ENCODE data around the gene LRRK1. TPM values are rescaled to one million over a fixed set of nuclear protein-coding genes. Genes with fewer than 3 reads are reported as not detected.

LRRK1 gene
- total RNA-seq, 1 experiment from 2014 or later, result 7.6 TPM

DNA sequence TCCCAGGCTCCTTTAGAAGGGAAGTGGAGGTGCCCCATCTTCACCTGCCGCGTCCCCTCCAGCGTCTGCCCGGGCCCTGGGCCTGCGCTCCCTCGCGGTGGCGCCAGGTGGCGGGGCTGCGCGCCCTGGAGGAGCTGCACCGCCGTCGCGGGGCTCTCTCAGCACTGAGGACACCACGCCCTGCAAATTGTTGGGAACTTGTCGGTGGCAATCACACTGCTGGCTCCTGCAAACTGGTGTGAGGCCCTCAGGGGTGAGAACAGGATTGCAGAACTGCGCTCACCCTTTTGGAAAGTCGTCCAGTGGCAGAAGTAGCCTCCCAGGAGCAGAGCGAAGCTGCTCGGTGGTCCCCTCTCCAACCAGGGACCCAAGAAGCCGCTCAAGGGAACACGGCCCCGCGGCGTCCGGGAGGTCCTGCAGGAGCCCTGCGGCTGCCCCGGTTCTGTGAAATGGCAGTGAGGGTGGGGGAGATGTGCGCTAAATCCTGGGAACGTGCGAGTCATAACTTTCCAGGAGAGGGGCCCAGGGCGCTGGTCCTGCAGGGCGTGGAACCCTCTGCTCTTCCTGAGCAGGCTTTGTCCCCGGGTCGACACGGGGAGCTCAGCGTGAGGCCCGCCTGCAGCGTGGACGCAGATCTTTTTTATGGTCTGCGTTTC lies 995 bp upstream of the LRRK1 start (continued):
- TF ChIP-seq ESRRA (CRISPR knock-in tag; IDR thresholded peaks at IDR 0.05; ENCODE audit: borderline replicate concordance), result no peak

DNA sequence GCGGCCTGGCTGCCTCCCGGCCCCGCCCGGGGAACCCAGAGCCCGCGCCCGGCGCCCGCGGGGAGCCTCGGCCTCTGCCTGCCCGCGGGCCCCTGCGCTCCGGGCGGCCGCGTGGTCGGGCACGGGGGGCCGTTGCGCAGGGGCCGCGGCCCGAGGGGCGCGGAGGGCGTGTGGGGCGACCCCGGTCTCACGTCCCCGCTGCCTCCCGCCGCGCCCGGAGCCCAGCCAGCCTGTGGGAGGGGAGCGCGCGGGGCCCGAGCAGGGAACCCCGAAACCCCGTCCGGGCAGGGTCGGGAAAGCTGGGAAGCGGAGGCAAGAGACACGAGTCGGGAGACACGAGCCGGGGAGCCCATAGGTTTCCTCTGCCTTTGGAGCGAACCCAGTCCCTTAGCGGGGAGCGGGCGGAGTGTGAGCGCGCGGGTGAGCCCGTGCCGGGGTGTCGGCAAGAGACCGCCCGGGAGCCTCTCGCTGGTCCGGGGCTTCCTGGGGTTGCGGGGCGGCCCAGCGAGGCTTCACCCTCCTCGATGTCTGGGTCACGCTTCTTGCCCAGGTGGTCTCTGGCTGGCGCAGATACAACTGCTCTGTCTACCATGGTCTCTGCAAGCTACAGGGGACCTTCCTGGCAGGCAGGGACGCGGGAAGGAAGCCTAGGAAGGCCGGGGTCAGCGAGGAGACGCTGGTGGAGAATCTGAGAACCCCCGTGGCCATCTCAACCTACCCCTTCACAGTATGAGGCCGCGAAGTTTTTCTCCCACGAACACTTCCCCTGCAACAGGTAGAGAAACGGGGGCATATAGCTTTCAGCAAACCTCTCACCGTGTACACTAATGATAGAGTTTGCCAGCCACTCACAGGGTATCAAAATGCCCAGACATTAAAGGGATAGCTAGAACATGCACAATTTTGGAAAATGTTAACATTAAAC lies 586 bp downstream of the LRRK1 start:
- Mint-ChIP-seq H3K36me3 (no peaks in the 10 kb centered on the region), H3K27me3 (ENCODE audit: low read depth) (peaks cover 61% of the 10 kb centered on the region), H3K27ac (no peak overlapping the region), H3K4me3 (peak overlapping the region; percentile 71), H3K9me3 (no peaks in the 10 kb centered on the region), H3K4me1 (peaks cover 15% of the 10 kb centered on the region)
- peak; percentile 6 for ATAC-seq
- DNase-seq (ENCODE audit: low spot score), result no peak
- ChIA-PET CTCF (interaction anchor here (0.8 to 10.6 kb wide), 7 partner anchors 9 to 348 kb away, joined by 3 to 253 read pairs (median 9); no protein-coding TSS in a partner anchor), POLR2A (interaction anchor here (0.6 to 1.8 kb wide), 3 partner anchors 36 to 162 kb away, joined by 3 to 11 read pairs (median 3); no protein-coding TSS in a partner anchor)
- TF ChIP-seq, protein P1, sequence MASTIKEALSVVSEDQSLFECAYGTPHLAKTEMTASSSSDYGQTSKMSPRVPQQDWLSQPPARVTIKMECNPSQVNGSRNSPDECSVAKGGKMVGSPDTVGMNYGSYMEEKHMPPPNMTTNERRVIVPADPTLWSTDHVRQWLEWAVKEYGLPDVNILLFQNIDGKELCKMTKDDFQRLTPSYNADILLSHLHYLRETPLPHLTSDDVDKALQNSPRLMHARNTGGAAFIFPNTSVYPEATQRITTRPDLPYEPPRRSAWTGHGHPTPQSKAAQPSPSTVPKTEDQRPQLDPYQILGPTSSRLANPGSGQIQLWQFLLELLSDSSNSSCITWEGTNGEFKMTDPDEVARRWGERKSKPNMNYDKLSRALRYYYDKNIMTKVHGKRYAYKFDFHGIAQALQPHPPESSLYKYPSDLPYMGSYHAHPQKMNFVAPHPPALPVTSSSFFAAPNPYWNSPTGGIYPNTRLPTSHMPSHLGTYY (CRISPR knock-in tag; IDR thresholded peaks at IDR 0.05), result no peak
- TF ChIP-seq ZNF671 (CRISPR knock-in tag; IDR thresholded peaks at IDR 0.05) (no peak), RORB (CRISPR knock-in tag; IDR thresholded peaks at IDR 0.05) (no peak)
- TF ChIP-seq, protein P2, sequence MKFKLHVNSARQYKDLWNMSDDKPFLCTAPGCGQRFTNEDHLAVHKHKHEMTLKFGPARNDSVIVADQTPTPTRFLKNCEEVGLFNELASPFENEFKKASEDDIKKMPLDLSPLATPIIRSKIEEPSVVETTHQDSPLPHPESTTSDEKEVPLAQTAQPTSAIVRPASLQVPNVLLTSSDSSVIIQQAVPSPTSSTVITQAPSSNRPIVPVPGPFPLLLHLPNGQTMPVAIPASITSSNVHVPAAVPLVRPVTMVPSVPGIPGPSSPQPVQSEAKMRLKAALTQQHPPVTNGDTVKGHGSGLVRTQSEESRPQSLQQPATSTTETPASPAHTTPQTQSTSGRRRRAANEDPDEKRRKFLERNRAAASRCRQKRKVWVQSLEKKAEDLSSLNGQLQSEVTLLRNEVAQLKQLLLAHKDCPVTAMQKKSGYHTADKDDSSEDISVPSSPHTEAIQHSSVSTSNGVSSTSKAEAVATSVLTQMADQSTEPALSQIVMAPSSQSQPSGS (CRISPR knock-in tag; IDR thresholded peaks at IDR 0.05; ENCODE audit: borderline replicate concordance, low read depth), result no peak

DNA sequence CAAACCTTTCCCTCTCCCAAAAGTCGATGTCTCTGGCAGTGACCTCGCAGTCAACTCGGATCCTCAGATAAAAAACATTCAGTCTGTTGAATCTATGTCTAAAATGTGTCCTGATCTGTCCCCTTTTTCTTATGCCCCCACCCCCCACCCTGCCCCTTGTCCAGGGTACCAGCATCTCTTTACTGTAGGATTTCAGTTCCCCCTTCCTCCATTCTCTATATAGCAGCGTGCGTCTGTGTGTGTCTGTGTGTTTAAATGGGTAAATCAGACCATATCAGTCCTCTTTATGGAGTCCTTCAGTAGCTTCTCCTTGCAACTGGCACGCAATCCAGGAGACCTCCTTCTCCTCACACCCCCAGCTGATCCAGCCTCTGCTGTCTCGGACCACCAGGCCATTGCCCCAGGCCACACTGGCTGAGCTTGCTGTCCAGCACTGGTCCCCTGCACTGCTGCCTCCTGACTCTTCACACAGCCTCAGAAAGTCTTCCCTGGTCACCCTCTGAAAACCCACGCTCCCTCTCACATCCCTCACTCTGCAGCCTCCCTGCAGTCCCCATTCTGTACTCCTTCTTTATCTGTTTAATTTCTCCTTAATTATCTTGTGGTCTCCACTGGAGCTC lies 1.5 kb downstream of the LRRK1 start:
- Mint-ChIP-seq H3K36me3 (no peaks in the 10 kb centered on the region), H3K27ac (no peak overlapping the region), H3K27me3 (ENCODE audit: low read depth) (peaks cover 61% of the 10 kb centered on the region), H3K4me1 (peaks cover 10% of the 10 kb centered on the region), H3K4me3 (peak overlapping the region; percentile 71), H3K9me3 (no peaks in the 10 kb centered on the region)
- DNase-seq (ENCODE audit: low spot score) (no peak), ATAC-seq (no peak)
- ChIA-PET POLR2A (interaction anchor here (0.7 kb wide), 1 partner anchor 36 kb away, joined by 3 read pairs; no protein-coding TSS in a partner anchor), CTCF (interaction anchor here (0.8 to 10.6 kb wide), 3 partner anchors 42 to 347 kb away, joined by 3 to 253 read pairs (median 3); no protein-coding TSS in a partner anchor)
- TF ChIP-seq JAZF1 (CRISPR knock-in tag; IDR thresholded peaks at IDR 0.05) (no peak), NR3C1 (CRISPR knock-in tag; conservative IDR thresholded peaks at IDR 0.05; ENCODE audit: low read depth) (no peak), TEAD1 (CRISPR knock-in tag; IDR thresholded peaks at IDR 0.05) (no peak), ETV6 (CRISPR knock-in tag; IDR thresholded peaks at IDR 0.05) (no peak)
- TF ChIP-seq, protein P3, sequence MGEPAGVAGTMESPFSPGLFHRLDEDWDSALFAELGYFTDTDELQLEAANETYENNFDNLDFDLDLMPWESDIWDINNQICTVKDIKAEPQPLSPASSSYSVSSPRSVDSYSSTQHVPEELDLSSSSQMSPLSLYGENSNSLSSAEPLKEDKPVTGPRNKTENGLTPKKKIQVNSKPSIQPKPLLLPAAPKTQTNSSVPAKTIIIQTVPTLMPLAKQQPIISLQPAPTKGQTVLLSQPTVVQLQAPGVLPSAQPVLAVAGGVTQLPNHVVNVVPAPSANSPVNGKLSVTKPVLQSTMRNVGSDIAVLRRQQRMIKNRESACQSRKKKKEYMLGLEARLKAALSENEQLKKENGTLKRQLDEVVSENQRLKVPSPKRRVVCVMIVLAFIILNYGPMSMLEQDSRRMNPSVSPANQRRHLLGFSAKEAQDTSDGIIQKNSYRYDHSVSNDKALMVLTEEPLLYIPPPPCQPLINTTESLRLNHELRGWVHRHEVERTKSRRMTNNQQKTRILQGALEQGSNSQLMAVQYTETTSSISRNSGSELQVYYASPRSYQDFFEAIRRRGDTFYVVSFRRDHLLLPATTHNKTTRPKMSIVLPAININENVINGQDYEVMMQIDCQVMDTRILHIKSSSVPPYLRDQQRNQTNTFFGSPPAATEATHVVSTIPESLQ (CRISPR knock-in tag; IDR thresholded peaks at IDR 0.05), result no peak
- TF ChIP-seq, protein P4, sequence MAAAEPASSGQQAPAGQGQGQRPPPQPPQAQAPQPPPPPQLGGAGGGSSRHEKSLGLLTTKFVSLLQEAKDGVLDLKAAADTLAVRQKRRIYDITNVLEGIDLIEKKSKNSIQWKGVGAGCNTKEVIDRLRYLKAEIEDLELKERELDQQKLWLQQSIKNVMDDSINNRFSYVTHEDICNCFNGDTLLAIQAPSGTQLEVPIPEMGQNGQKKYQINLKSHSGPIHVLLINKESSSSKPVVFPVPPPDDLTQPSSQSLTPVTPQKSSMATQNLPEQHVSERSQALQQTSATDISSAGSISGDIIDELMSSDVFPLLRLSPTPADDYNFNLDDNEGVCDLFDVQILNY (CRISPR knock-in tag; IDR thresholded peaks at IDR 0.05), result no peak
- TF ChIP-seq, protein P5, sequence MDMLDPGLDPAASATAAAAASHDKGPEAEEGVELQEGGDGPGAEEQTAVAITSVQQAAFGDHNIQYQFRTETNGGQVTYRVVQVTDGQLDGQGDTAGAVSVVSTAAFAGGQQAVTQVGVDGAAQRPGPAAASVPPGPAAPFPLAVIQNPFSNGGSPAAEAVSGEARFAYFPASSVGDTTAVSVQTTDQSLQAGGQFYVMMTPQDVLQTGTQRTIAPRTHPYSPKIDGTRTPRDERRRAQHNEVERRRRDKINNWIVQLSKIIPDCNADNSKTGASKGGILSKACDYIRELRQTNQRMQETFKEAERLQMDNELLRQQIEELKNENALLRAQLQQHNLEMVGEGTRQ (CRISPR knock-in tag; IDR thresholded peaks at IDR 0.05), result no peak
- TF ChIP-seq, protein P6, sequence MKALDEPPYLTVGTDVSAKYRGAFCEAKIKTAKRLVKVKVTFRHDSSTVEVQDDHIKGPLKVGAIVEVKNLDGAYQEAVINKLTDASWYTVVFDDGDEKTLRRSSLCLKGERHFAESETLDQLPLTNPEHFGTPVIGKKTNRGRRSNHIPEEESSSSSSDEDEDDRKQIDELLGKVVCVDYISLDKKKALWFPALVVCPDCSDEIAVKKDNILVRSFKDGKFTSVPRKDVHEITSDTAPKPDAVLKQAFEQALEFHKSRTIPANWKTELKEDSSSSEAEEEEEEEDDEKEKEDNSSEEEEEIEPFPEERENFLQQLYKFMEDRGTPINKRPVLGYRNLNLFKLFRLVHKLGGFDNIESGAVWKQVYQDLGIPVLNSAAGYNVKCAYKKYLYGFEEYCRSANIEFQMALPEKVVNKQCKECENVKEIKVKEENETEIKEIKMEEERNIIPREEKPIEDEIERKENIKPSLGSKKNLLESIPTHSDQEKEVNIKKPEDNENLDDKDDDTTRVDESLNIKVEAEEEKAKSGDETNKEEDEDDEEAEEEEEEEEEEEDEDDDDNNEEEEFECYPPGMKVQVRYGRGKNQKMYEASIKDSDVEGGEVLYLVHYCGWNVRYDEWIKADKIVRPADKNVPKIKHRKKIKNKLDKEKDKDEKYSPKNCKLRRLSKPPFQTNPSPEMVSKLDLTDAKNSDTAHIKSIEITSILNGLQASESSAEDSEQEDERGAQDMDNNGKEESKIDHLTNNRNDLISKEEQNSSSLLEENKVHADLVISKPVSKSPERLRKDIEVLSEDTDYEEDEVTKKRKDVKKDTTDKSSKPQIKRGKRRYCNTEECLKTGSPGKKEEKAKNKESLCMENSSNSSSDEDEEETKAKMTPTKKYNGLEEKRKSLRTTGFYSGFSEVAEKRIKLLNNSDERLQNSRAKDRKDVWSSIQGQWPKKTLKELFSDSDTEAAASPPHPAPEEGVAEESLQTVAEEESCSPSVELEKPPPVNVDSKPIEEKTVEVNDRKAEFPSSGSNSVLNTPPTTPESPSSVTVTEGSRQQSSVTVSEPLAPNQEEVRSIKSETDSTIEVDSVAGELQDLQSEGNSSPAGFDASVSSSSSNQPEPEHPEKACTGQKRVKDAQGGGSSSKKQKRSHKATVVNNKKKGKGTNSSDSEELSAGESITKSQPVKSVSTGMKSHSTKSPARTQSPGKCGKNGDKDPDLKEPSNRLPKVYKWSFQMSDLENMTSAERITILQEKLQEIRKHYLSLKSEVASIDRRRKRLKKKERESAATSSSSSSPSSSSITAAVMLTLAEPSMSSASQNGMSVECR (CRISPR knock-in tag; IDR thresholded peaks at IDR 0.05; ENCODE audit: borderline replicate concordance), result no peak
- TF ChIP-seq, protein P7, sequence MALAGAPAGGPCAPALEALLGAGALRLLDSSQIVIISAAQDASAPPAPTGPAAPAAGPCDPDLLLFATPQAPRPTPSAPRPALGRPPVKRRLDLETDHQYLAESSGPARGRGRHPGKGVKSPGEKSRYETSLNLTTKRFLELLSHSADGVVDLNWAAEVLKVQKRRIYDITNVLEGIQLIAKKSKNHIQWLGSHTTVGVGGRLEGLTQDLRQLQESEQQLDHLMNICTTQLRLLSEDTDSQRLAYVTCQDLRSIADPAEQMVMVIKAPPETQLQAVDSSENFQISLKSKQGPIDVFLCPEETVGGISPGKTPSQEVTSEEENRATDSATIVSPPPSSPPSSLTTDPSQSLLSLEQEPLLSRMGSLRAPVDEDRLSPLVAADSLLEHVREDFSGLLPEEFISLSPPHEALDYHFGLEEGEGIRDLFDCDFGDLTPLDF (CRISPR knock-in tag; IDR thresholded peaks at IDR 0.05), result no peak

Measured in WTC11 (cell line).